H1 (cell line): Measurements from ENCODE around the gene KCTD7. TPM values are rescaled to one million over a fixed set of nuclear protein-coding genes. Genes with fewer than 3 reads are reported as not detected.
"Not testable (repeated sequence)": the region's sequence is repeated elsewhere in the genome, so short reads cannot be mapped to it uniquely, and the experiment has no call there.

Source experiments
- CTCF ChIA-PET: fragments of 300-600 bp; sonication (Branson Sonifier 250); formaldehyde crosslinking; loops from one replicate; lab custom pipeline; 2021; ENCODE audit not compliant: partially characterized antibody; lab: Charles Lee
- POLR2A ChIA-PET: fragments of 300-600 bp; sonication (Branson Sonifier 250); formaldehyde crosslinking; loops from one replicate; lab custom pipeline; 2021; ENCODE audit warnings: inconsistent platforms; ENCODE audit not compliant: partially characterized antibody; lab: Charles Lee
- DNase-seq, 2 experiments: peaks; one replicate each; pipeline versions ENCODE4 v3.0.0 to v3.0.0-alpha.2; 2010 to 2022; ENCODE audit warnings: low spot score in 2 of 2, low read depth in 1 of 2, mixed read lengths in 1 of 2
- FAIRE-seq: peaks from 2 replicates; lab custom pipeline; 2011; peaks lifted over from hg19 to GRCh38; lab: Jason Lieb, UNC
- H2AFZ ChIP-seq: 2 replicates; pipeline ENCODE4 v1.8.1; 2012; ENCODE audit warnings: low read length, inconsistent platforms
- H2AK5ac ChIP-seq: 2 replicates; pipeline ENCODE4 v1.6.1; 2013; ENCODE audit warnings: low read depth, low read length
- H2BK120ac ChIP-seq: replicated peaks from 2 replicates; pipeline ENCODE3; 2013; ENCODE audit warnings: low read depth, low read length, inconsistent platforms
- H2BK12ac ChIP-seq: 2 replicates; pipeline ENCODE4 v1.6.1; 2013; ENCODE audit warnings: low read depth, low read length
- H2BK15ac ChIP-seq: 2 replicates; pipeline ENCODE4 v1.6.1; 2013; ENCODE audit warnings: low read length
- H2BK20ac ChIP-seq: 2 replicates; pipeline ENCODE4 v1.6.1; 2013; ENCODE audit warnings: low read length
- H2BK5ac ChIP-seq: 2 replicates; pipeline ENCODE4 v1.6.1; 2013; ENCODE audit warnings: low read depth, low read length
- H3K14ac ChIP-seq: 2 replicates; pipeline ENCODE4 v1.6.1; 2013; ENCODE audit warnings: inconsistent platforms; ENCODE audit not compliant: insufficient read length
- H3K18ac ChIP-seq: 2 replicates; pipeline ENCODE4 v1.6.1; 2013; ENCODE audit warnings: low read length; ENCODE audit errors: extremely low read depth
- H3K23ac ChIP-seq: 2 replicates; pipeline ENCODE4 v1.6.1; 2013; ENCODE audit warnings: inconsistent platforms; ENCODE audit not compliant: insufficient read length
- H3K23me2 ChIP-seq: 2 replicates; pipeline ENCODE4 v1.6.1; 2013; ENCODE audit warnings: low read depth, low read length
- H3K27ac ChIP-seq: 2 replicates; pipeline ENCODE4 v1.6.1; 2011; ENCODE audit warnings: low read depth, low read length, inconsistent platforms
- H3K27me3 ChIP-seq, 4 experiments: replicated peaks in 1 of 4; 1 replicate in 1 of 4; 2 replicates in 3 of 4; pipeline versions ENCODE4 v1.6.1 to v1.8.1; 2011 to 2013; ENCODE audit warnings: low read length in 3 of 4, mild to moderate bottlenecking in 3 of 4, inconsistent platforms in 2 of 4, mixed read lengths in 2 of 4, moderate library complexity in 1 of 4; ENCODE audit not compliant: control insufficient read depth in 3 of 4, insufficient read depth in 3 of 4; ENCODE audit errors: extremely low read depth in 1 of 4
- H3K36me3 ChIP-seq, 4 experiments: 2 replicates each; pipeline versions ENCODE4 v1.6.1 to v1.8.1; 2011 to 2013; ENCODE audit warnings: mild to moderate bottlenecking in 4 of 4, low read length in 3 of 4, moderate library complexity in 2 of 4, control low read depth in 1 of 4, inconsistent platforms in 1 of 4; ENCODE audit not compliant: insufficient read depth in 4 of 4, control insufficient read depth in 2 of 4
- H3K4ac ChIP-seq: replicated peaks from 2 replicates; pipeline ENCODE3; 2013; ENCODE audit warnings: low read length, low read depth, mixed read lengths, inconsistent platforms; ENCODE audit not compliant: insufficient read length
- H3K4me1 ChIP-seq, 4 experiments: replicated peaks in 1 of 4; 1 replicate in 1 of 4; 2 replicates in 3 of 4; pipeline versions ENCODE4 v1.6.1 to v1.8.1; 2011 to 2013; ENCODE audit warnings: low read length in 3 of 4, inconsistent platforms in 2 of 4, mixed read lengths in 1 of 4; ENCODE audit not compliant: insufficient read depth in 4 of 4, control insufficient read depth in 3 of 4
- H3K4me2 ChIP-seq, 2 experiments: 2 replicates each; pipeline versions ENCODE4 v1.6.1 to v1.8.1; 2011 to 2013; ENCODE audit warnings: low read depth in 2 of 2, low read length in 2 of 2, control low read depth in 1 of 2, inconsistent platforms in 1 of 2, mild to moderate bottlenecking in 1 of 2; ENCODE audit not compliant: insufficient read depth in 1 of 2
- H3K4me3 ChIP-seq, 4 experiments: fragments of 200-600, 300-600 bp in 1 of 4; sonication (generic), shearing (Covaris generic), sonication (Bioruptor Twin) in 1 of 4; 2 replicates each; pipeline versions ENCODE4 v1.5.1 to v1.8.1; 2011 to 2016; ENCODE audit warnings: low read length in 4 of 4, low read depth in 3 of 4, control low read depth in 2 of 4, inconsistent platforms in 2 of 4, mild to moderate bottlenecking in 2 of 4, mixed read lengths in 1 of 4, moderate library complexity in 1 of 4; ENCODE audit not compliant: insufficient read depth in 2 of 4; ENCODE audit errors: extremely low read depth in 1 of 4
- H3K56ac ChIP-seq: replicated peaks from 2 replicates; pipeline ENCODE3; 2013; ENCODE audit warnings: low read depth, mild to moderate bottlenecking, mixed read lengths, low read length, inconsistent platforms; ENCODE audit not compliant: insufficient read length
- H3K79me1 ChIP-seq: 2 replicates; pipeline ENCODE4 v1.6.1; 2013; ENCODE audit warnings: low read depth, low read length, control low read depth
- H3K79me2 ChIP-seq, 2 experiments: 2 replicates each; pipeline versions ENCODE4 v1.6.1 to v1.8.1; 2012 to 2013; ENCODE audit warnings: low read length in 2 of 2, mild to moderate bottlenecking in 2 of 2, inconsistent platforms in 1 of 2; ENCODE audit not compliant: insufficient read depth in 2 of 2, control insufficient read depth in 1 of 2
- H3K9ac ChIP-seq, 4 experiments: replicated peaks in 1 of 4; 1 replicate in 1 of 4; 2 replicates in 3 of 4; pipeline versions ENCODE4 v1.6.1 to v1.8.1; 2011 to 2013; ENCODE audit warnings: low read depth in 3 of 4, low read length in 3 of 4, control low read depth in 2 of 4, mild to moderate bottlenecking in 2 of 4, moderate library complexity in 2 of 4, inconsistent platforms in 1 of 4; ENCODE audit errors: extremely low read depth in 1 of 4
- H3K9me3 ChIP-seq, 2 experiments: 2 replicates each; pipeline versions ENCODE4 v1.6.1 to v1.8.1; 2012 to 2013; ENCODE audit warnings: mild to moderate bottlenecking in 2 of 2, moderate library complexity in 2 of 2, control low read depth in 1 of 2, inconsistent platforms in 1 of 2, low read depth in 1 of 2, low read length in 1 of 2, mixed read lengths in 1 of 2; ENCODE audit not compliant: insufficient read depth in 2 of 2
- H4K20me1 ChIP-seq, 2 experiments: replicated peaks in 1 of 2; 2 replicates each; pipeline versions ENCODE3 to v1.8.1; 2011 to 2013; ENCODE audit warnings: inconsistent platforms in 2 of 2, low read length in 2 of 2, mild to moderate bottlenecking in 1 of 2; ENCODE audit not compliant: insufficient read depth in 2 of 2, control insufficient read depth in 1 of 2
- H4K5ac ChIP-seq: 2 replicates; pipeline ENCODE4 v1.6.1; 2013; ENCODE audit warnings: low read length, low read depth, mixed read lengths, inconsistent platforms; ENCODE audit not compliant: insufficient read length
- H4K8ac ChIP-seq: 2 replicates; pipeline ENCODE4 v1.8.0; 2013; ENCODE audit warnings: mild to moderate bottlenecking, moderate library complexity, low read length, inconsistent platforms; ENCODE audit not compliant: insufficient read depth; ENCODE audit errors: extremely low read depth
- H4K91ac ChIP-seq: replicated peaks from 2 replicates; pipeline ENCODE3; 2013; ENCODE audit warnings: low read length, mixed read lengths, inconsistent platforms; ENCODE audit not compliant: insufficient read length
- RAD21 ChIP-seq, 2 experiments: IDR thresholded peaks in 1 of 2; conservative IDR thresholded peaks in 1 of 2; 2 replicates each; pipeline ENCODE4 v1.6.1; 2011; ENCODE audit warnings: low read depth in 2 of 2, low read length in 2 of 2, improper control_type of control experiment in 1 of 2, inconsistent platforms in 1 of 2, mild to moderate bottlenecking in 1 of 2, moderate library complexity in 1 of 2
- SAP30 ChIP-seq: fragments of 300-600 bp; sonication (generic); IDR thresholded peaks from 2 replicates; pipeline ENCODE4 v1.7.1; 2012; ENCODE audit warnings: low read length, moderate library complexity, mild to moderate bottlenecking, inconsistent platforms; ENCODE audit not compliant: insufficient read depth, insufficient replicate concordance
- SIN3A ChIP-seq, 2 experiments: IDR thresholded peaks in 1 of 2; conservative IDR thresholded peaks in 1 of 2; 2 replicates each; pipeline ENCODE4 v1.6.1; 2011 to 2012; ENCODE audit warnings: low read length in 2 of 2, improper control_type of control experiment in 1 of 2, low read depth in 1 of 2, mild to moderate bottlenecking in 1 of 2
- WGBS, 2 experiments: shearing (Covaris generic) in 1 of 2; methylation state at CpG; one replicate each; pipeline versions ENCODE4 v1.1.6 to v1.1.7; 2013 to 2015; ENCODE audit warnings: low lambda C conversion rate in 2 of 2, mixed read lengths in 2 of 2, inconsistent platforms in 1 of 2, low coverage in 1 of 2, missing lambda C conversion rate in 1 of 2; ENCODE audit not compliant: insufficient replicate concordance in 2 of 2, insufficient coverage in 1 of 2, insufficient read length in 1 of 2; ENCODE audit errors: extremely low coverage in 1 of 2, missing lambda C conversion rate in 1 of 2; 5-methylcytosine and 5-hydroxymethylcytosine counted together
- polyA plus RNA-seq, 7 experiments: library from polyadenylated mRNA; depleted of rRNA in 3 of 7; stranded (reverse) in 5 of 7; unstranded in 2 of 7; fragments of >200 nt in 5 of 7; fragments of 200-250 nt in 2 of 7; gene quantifications; 1 replicate in 5 of 7; 2 replicates in 1 of 7; 4 replicates in 1 of 7; pipeline versions ENCODE4 v1.2.1 to v1.2.3, GENCODE V29; 2011 to 2013; ENCODE audit warnings: missing spikeins in 2 of 7, mixed read lengths in 2 of 7
- total RNA-seq: library from RNA; stranded (reverse); fragmentation: NEBNext Ultra II Directional; extraction: Animal tissue kit (Norgen Biotek cat#: 25700); gene quantifications from 2 replicates; pipeline ENCODE4 v1.2.1, GENCODE V29; 2021

Gene KCTD7
- total and polyA plus RNA-seq, 2 of the 8 experiments (the other 6 are each of a cell fraction or from before 2014, with no cell fraction given): 8.6 to 11.9 TPM

DNA sequence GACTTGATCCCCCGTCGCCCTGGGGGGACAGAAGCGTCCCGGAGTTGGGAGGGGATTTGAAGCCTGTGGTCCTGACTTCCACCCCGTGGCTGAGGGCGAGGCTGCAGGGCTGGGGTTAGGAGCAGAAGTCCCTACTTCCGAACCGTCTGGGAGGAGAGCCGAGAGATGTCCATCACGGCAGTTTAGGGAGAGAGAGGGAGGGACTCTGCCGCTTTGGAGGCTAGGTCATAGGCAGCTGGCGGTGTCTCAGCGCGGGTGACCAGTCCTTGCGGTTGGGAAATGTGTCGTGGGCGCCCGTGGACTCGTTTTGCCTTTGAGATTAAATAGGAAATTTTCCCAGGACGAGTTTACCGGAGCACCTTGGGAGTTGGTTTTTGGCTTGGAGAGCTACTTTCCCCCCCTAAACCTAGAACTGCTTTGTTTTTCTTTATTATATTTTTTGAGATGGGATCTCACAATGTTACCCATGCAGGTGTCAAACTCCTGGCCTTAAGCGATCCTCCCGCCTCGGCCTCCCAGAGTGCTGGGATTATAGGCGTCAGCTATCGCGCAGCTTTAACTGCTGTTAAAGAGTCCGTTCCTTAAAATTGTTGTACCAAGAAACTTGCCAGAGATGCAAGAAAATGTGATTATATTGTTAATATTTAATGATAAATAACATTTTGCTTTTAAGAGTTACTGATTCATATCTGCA lies 26.6 kb downstream of the KCTD7 start:
- H2AFZ ChIP-seq, H4K91ac ChIP-seq, H3K27me3 ChIP-seq, H3K79me1 ChIP-seq, H3K23me2 ChIP-seq, H3K18ac ChIP-seq, H3K36me3 ChIP-seq, H3K4me1 ChIP-seq, H3K9me3 ChIP-seq, H3K14ac ChIP-seq, H2AK5ac ChIP-seq, H2BK20ac ChIP-seq, H4K8ac ChIP-seq, H3K23ac ChIP-seq, H2BK12ac ChIP-seq: not testable (repeated sequence)
- peak overlapping the region; percentile 67 to 68 for H3K4me2 ChIP-seq
- CTCF ChIA-PET: interaction anchor here (0.5 to 1.6 kb wide), 4 partner anchors 17 to 308 kb away, joined by 3 to 4 read pairs (median 4); no protein-coding TSS in a partner anchor
- 30% methylated on average over 20 of the region's 28 CpGs; no CpG with 5 or more reads in 1 of the 2 experiments for WGBS, 2 experiments
- H3K4me3 ChIP-seq: peak overlapping the region; percentile 80 to 88 (median 84)
- peak overlapping the region; percentile 33 for H4K5ac ChIP-seq
- peak overlapping the region; percentile 63 to 85 (median 77); a peak in 6 of 7 replicates for H3K9ac ChIP-seq
- POLR2A ChIA-PET: interaction anchor here (0.5 to 3.4 kb wide), 18 partner anchors 11 to 673 kb away, joined by 3 to 23 read pairs (median 6); partner anchors contain the start of gene KCTD7
- H3K79me2 ChIP-seq: peaks cover 7 to 35% of the 10 kb centered on the region in 2 experiments
- TF ChIP-seq RAD21 (IDR thresholded peaks at IDR 0.05 in 1 of 2, conservative IDR thresholded peaks at IDR 0.05 in 1 of 2; ENCODE audit: low read depth in 2 of 2, low read length in 2 of 2): peak in 1 of 2 experiments; percentile 13; a peak in 2 of 4 replicates
- 0 out of 4 replicates have a peak, but pooled peaks of 1 of the 2 experiments have one; percentile 7 for TF ChIP-seq SIN3A (conservative IDR thresholded peaks at IDR 0.05 in 1 of 2, IDR thresholded peaks at IDR 0.05 in 1 of 2; ENCODE audit: low read depth in 1 of 2, low read length in 2 of 2)
- TF ChIP-seq SAP30: peak; percentile 5
- TF ChIP-seq, all 59 proteins: peak for 3; not testable (repeated sequence) for 56
- H2BK15ac ChIP-seq, H4K20me1 ChIP-seq, FAIRE-seq, H3K4ac ChIP-seq, H2BK120ac ChIP-seq, H3K56ac ChIP-seq, DNase-seq: not testable (repeated sequence)
- Histone ChIP-seq H2BK5ac (peak overlapping the region; percentile 79), H3K27ac (peak overlapping the region; percentile 84)
